ENCODE data around the gene INHA. TPM values are rescaled to one million over a fixed set of nuclear protein-coding genes. Genes with fewer than 3 reads are reported as not detected.

The INHA gene
- total and polyA plus RNA-seq, 4 donors = 0.03 to 0.15 (median 0.11) TPM

GRCh38 chr2:219624565-219624964 is 52.5 kb downstream of the INHA start:
- H3K9ac ChIP-seq (ENCODE audit: low read depth in 1 of 2, low read length in 2 of 2) = no peak overlapping the region
- no peak overlapping the region for H3K27ac ChIP-seq (ENCODE audit: low read depth in 1 of 2, low read length in 2 of 2)
- TF ChIP-seq ATF3 (IDR thresholded peaks at IDR 0.05) (no peak), HNF4A (conservative IDR thresholded peaks at IDR 0.05) (no peak), TAF1 (conservative IDR thresholded peaks at IDR 0.05) (no peak), NR2F2 (IDR thresholded peaks at IDR 0.05) (no peak), EGR1 (IDR thresholded peaks at IDR 0.05; ENCODE audit: low read depth in 2 of 2) (no peak), YY1 (IDR thresholded peaks at IDR 0.05) (no peak)
- TF ChIP-seq, protein P1, sequence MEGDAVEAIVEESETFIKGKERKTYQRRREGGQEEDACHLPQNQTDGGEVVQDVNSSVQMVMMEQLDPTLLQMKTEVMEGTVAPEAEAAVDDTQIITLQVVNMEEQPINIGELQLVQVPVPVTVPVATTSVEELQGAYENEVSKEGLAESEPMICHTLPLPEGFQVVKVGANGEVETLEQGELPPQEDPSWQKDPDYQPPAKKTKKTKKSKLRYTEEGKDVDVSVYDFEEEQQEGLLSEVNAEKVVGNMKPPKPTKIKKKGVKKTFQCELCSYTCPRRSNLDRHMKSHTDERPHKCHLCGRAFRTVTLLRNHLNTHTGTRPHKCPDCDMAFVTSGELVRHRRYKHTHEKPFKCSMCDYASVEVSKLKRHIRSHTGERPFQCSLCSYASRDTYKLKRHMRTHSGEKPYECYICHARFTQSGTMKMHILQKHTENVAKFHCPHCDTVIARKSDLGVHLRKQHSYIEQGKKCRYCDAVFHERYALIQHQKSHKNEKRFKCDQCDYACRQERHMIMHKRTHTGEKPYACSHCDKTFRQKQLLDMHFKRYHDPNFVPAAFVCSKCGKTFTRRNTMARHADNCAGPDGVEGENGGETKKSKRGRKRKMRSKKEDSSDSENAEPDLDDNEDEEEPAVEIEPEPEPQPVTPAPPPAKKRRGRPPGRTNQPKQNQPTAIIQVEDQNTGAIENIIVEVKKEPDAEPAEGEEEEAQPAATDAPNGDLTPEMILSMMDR (IDR thresholded peaks at IDR 0.05; ENCODE audit: low read depth, low read length, missing input control) = no peak
- no peak for DNase-seq (ENCODE audit: low spot score)
- no peaks in the 10 kb centered on the region for H3K9me3 ChIP-seq (ENCODE audit: control insufficient read depth in 4 of 4, low read length in 3 of 4)
- H3K27me3 ChIP-seq (ENCODE audit: control insufficient read depth in 4 of 4, insufficient read depth in 4 of 4, low read length in 3 of 4) = no peaks in the 10 kb centered on the region
- WGBS = 86% methylated on average over 6 of the region's 6 CpGs
- H3K36me3 ChIP-seq (ENCODE audit: control insufficient read depth in 4 of 4, insufficient read depth in 3 of 4, low read depth in 1 of 4, low read length in 3 of 4) = no peaks in the 10 kb centered on the region
- H3K4me3 ChIP-seq (ENCODE audit: low read depth in 1 of 3, low read length in 3 of 3) = no peak overlapping the region
- peaks cover 0 to 5% (median 4%) of the 10 kb centered on the region in 4 donors for H3K4me1 ChIP-seq (ENCODE audit: control insufficient read depth in 4 of 4, insufficient read depth in 4 of 4, low read length in 3 of 4)

DNA sequence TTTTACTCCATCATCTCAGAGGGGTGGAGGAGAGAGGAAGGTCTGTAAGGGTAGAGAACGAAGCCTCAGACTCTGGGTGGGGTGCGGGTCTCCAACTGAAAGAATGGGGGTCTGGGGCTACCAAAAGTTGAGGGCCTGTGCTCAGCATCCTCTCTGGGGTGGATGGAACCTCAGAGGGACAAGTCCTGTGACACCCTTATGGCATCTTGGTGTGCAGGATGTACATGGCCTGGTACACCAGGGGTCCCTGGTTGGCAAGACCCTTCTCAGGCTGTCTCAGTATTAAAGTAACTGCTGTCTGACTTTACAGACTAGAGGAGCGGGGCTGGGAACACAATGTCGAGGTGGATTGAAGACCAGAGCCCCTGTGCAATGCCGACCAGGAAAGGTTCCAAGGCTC is 53.1 kb downstream of the INHA start:
- Histone ChIP-seq H3K9ac (ENCODE audit: low read depth in 1 of 2, low read length in 2 of 2) (no peak overlapping the region), H3K27ac (ENCODE audit: low read depth in 1 of 2, low read length in 2 of 2) (no peak overlapping the region), H3K27me3 (ENCODE audit: control insufficient read depth in 4 of 4, insufficient read depth in 4 of 4, low read length in 3 of 4) (no peaks in the 10 kb centered on the region), H3K4me1 (ENCODE audit: control insufficient read depth in 4 of 4, insufficient read depth in 4 of 4, low read length in 3 of 4) (peaks cover 0 to 5% (median 4%) of the 10 kb centered on the region in 4 donors), H3K9me3 (ENCODE audit: control insufficient read depth in 4 of 4, low read length in 3 of 4) (no peaks in the 10 kb centered on the region), H3K36me3 (ENCODE audit: control insufficient read depth in 4 of 4, insufficient read depth in 3 of 4, low read depth in 1 of 4, low read length in 3 of 4) (no peaks in the 10 kb centered on the region), H3K4me3 (ENCODE audit: low read depth in 1 of 3, low read length in 3 of 3) (no peak overlapping the region)
- DNase-seq (ENCODE audit: low spot score) = no peak
- no peak for TF ChIP-seq ATF3 (IDR thresholded peaks at IDR 0.05)
- TF ChIP-seq FOXA2 (IDR thresholded peaks at IDR 0.05) = no peak
- no peak for TF ChIP-seq HNF4A (conservative IDR thresholded peaks at IDR 0.05)
- TF ChIP-seq REST (IDR thresholded peaks at IDR 0.05) = no peak
- no peak for TF ChIP-seq MAX (IDR thresholded peaks at IDR 0.05)
- TF ChIP-seq NR2F2 (IDR thresholded peaks at IDR 0.05) = no peak
- TF ChIP-seq, protein P1 (IDR thresholded peaks at IDR 0.05; ENCODE audit: low read depth, low read length, missing input control) = no peak
- WGBS = 94% methylated on average over 5 of the region's 5 CpGs

Small RNAs within 50 kb of the gene (small RNA-seq; reads per million reads assigned to genes)
- not detected for gene MIR3132
- gene RN7SKP213 = not detected

Other genes starting within 250 kb of the INHA start
- gene RESP18, start 239.6 kb upstream of the INHA start, total RNA-seq = not detected
- not detected for gene RESP18, start 239.6 kb upstream of the INHA start, polyA plus RNA-seq
- gene DNPEP, start 184.4 kb upstream of the INHA start, total RNA-seq = 10 to 100 TPM; 25.8 to 58.4 TPM
- gene DNPEP, start 184.4 kb upstream of the INHA start, polyA plus RNA-seq = 10 to 100 TPM; 41.0 to 50.5 TPM
- 10 to 100 TPM in 1 of 2 donors, under 1 TPM in 1; 0.23 to 50.0 TPM for gene DES, start 153.9 kb upstream of the INHA start, total RNA-seq
- 1 to 10 TPM in 1 of 2 donors, under 1 TPM in 1; 0.15 to 6.2 TPM for gene DES, start 153.9 kb upstream of the INHA start, polyA plus RNA-seq
- gene SPEG, start 137.5 kb upstream of the INHA start, total RNA-seq = under 1 TPM; 0.51 to 0.75 TPM
- under 1 TPM; 0.57 to 0.96 TPM for gene SPEG, start 137.5 kb upstream of the INHA start, polyA plus RNA-seq
- 10 to 100 TPM; 20.2 to 59.4 TPM for gene GMPPA, start 73.4 kb upstream of the INHA start, total RNA-seq
- gene GMPPA, start 73.4 kb upstream of the INHA start, polyA plus RNA-seq = 10 to 100 TPM; 32.6 to 54.3 TPM
- 1 to 10 TPM in 1 of 2 donors, under 1 TPM in 1; 0.08 to 1.5 TPM for gene ASIC4, start 57.8 kb upstream of the INHA start, total RNA-seq
- gene ASIC4, start 57.8 kb upstream of the INHA start, polyA plus RNA-seq = not detected
- gene CHPF, start 28.5 kb upstream of the INHA start, total RNA-seq = 10 to 100 TPM; 26.5 to 85.2 TPM
- gene CHPF, start 28.5 kb upstream of the INHA start, polyA plus RNA-seq = 100 to 1,000 TPM in 1 of 2 donors, 10 to 100 TPM in 1; 31.1 to 135 TPM
- gene TMEM198, start 28.3 kb upstream of the INHA start, total RNA-seq = 1 to 10 TPM; 1.1 to 1.8 TPM
- gene TMEM198, start 28.3 kb upstream of the INHA start, polyA plus RNA-seq = 1 to 10 TPM in 1 of 2 donors, under 1 TPM in 1; 0.74 to 1.9 TPM
- 10 to 100 TPM; 23.6 to 35.3 TPM for gene OBSL1, start 771 bp upstream of the INHA start, total RNA-seq
- 10 to 100 TPM; 14.2 to 30.9 TPM for gene OBSL1, start 771 bp upstream of the INHA start, polyA plus RNA-seq
- 1 to 10 TPM; 7.1 to 8.4 TPM for gene STK11IP, start 25.5 kb downstream of the INHA start, total RNA-seq
- 1 to 10 TPM; 2.9 to 5.7 TPM for gene STK11IP, start 25.5 kb downstream of the INHA start, polyA plus RNA-seq
- under 1 TPM; 0.08 to 0.19 TPM for gene SLC4A3, start 55.3 kb downstream of the INHA start, total RNA-seq
- under 1 TPM; 0.08 TPM for gene SLC4A3, start 55.3 kb downstream of the INHA start, polyA plus RNA-seq